DOHH2 (cell line): ENCODE data around the gene SOX18.

Source experiments
- CTCF ChIP-seq: fragments of 200-600 bp; sonication (generic); IDR thresholded peaks from one replicate; pipeline ENCODE4 v1.5.1; 2014; ENCODE audit warnings: antibody characterized with exemption, mild to moderate bottlenecking, low read depth, low read length; ENCODE audit not compliant: poor library complexity, severe bottlenecking
- EZH2phosphoT487 ChIP-seq: fragments of 200-600 bp; sonication (generic); IDR thresholded peaks from 2 replicates; pipeline ENCODE4 v1.6.1; 2017; ENCODE audit warnings: borderline replicate concordance, mild to moderate bottlenecking, antibody characterized with exemption, low read length, moderate library complexity, mixed read lengths

GRCh38 chr20:64035933-64036345, 13.5 kb downstream of the SOX18 start, which contains the start of gene C20orf204:
- TF ChIP-seq CTCF: no peak
- TF ChIP-seq EZH2phosphoT487: no peak
